ENCODE measurements around the gene MAGEB2.
A peak's percentile ranks its signal among the peaks of the same experiment; 100 is the strongest.
"Not testable (repeated sequence)": the region's sequence is repeated elsewhere in the genome, so short reads cannot be mapped to it uniquely, and the experiment has no call there.

The MAGEB2 gene, protein sequence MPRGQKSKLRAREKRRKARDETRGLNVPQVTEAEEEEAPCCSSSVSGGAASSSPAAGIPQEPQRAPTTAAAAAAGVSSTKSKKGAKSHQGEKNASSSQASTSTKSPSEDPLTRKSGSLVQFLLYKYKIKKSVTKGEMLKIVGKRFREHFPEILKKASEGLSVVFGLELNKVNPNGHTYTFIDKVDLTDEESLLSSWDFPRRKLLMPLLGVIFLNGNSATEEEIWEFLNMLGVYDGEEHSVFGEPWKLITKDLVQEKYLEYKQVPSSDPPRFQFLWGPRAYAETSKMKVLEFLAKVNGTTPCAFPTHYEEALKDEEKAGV

DNA sequence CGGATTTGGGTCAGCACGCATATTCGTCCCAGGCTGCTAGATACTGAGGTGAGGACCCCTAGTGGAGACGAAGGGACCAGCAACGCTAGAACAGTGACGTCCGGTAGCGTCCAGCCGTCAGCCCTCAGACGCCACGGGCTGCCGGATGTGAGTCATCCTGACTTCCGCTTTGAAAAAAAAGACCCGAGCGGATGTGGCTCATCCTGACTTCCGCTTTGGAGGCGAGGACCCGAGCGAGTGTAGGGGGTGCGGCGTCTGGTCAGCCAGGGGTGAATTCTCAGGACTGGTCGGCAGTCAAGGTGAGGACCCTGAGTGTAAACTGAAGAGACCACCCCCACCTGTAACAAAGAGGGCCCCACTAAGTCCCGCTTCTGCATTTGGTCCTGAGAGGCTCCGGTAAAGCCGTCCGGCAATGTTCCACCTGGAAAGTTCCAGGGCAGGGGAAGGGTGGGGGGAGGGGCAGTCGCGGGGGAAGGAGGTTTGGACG, at the start of gene MAGEB2:
TSS of gene MAGEB2 (plus strand) at position 207 of the 487 bp plus-strand sequence. CDS start 3,018 bp downstream, outside the sequence.
- DNase-seq (ENCODE audit: low read depth), result no peak

DNA sequence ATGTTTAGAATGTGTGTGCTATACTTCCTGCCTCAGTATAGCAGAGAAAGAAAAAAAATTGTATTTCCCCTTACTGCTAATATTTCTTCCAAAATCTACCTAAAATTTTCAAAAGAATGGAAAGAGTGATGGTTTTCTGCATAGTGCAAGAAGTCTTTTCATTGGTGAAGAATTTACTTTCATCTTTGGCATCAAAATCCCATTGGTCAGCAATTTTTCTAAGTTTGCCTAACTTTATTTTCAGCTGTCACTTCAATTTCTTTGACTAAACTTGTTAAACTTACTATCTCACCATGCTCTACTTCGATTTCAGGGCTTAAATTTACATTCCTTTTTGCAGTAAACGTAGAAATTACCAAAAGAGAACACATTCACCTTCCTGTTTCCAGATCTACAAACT, 44.5 kb upstream of the MAGEB2 start:
- DNase-seq (ENCODE audit: low read depth), result no peak

DNA sequence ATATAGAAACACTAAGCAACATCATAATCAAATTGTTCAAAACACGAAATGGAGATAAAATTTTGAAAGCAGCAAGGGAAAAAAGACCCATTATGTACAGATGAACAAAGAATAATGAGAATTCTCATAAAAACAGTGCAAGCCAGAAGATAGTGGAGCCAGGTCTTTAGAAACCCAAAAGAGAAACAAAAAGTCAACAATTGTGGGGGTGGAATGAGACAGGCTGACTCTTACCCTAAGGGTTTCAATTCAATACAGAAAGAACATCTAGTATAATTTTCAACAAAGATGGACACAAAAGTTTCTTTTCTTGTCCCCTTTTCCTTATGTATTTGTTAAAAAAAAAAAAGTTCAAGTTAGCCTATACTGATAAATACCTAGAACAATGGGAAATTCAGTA, 34.0 kb upstream of the MAGEB2 start:
- no peak for DNase-seq (ENCODE audit: low read depth)

DNA sequence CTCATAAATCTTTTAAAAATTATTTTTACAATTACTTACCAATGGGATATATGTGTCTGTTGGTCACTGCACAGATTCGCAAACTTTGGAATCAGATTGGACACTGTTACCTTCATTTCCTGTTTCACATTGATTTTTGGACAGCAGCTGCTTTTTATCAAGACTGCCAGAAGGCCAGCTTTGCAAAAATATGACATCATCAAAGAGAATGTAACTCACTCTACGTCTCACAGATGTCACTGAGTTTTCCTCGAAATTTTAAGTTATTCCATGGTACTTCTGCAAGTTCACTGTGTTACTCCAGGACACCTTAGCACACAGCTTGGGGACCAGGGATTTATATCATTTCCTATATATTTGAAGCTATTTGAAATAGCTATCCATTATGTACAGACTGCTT, 31.8 kb upstream of the MAGEB2 start:
- peak; percentile 1 for DNase-seq (ENCODE audit: low read depth)

DNA sequence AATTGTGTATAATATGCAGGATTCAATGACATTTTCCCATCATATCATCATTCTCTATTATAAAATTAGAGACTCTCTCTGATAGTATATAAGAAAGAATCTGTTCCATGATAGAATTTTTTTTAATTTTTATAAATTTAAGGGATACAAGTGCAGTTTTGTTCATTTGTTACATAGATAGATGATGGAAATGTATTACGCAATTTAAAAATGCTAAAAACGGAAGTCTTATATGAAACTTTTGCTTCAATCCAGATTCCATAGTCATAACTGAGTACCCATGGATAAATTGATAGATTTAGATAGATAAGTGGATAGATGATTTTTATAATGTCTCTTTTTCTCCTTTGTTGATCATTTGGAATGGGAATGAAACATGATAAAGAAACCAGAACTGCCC, 24.9 kb upstream of the MAGEB2 start:
- no peak for DNase-seq (ENCODE audit: low read depth)

DNA sequence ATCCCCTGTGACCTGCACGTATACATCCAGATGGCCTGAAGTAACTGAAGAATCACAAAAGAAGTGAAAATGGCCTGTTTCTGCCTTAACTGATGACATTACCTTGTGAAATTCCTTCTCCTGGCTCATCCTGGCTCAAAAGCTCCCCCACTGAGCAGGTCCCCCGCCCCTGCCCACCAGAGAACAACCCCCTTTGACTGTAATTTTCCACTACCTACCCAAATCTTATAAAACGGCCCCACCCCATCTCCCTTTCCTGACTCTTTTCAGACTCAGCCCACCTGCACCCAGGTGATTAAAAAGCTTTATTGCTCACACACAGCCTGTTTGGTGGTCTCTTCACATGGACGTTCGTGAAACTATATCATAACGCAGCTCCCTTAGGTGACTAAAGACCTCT, 21.5 kb upstream of the MAGEB2 start:
- DNase-seq (ENCODE audit: low read depth), result not testable (repeated sequence)

DNA sequence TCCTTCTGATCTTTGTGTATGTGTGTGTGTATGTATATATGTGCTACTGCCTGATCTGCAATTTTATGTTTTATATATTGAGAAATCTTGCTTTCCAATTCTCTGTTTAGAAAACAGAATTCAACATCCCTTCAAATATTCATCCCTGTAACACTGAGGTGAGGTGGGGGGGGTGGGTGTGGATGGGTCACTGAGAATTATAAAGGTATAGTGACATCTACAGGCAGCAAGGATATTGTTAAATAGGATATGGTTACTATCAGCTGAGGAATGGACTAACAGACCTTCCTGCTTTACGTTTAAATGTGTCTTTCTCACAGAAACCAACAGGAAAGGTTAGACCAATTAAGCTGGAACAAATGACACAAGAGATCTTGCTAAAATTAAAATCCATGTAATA, 19.0 kb upstream of the MAGEB2 start:
- peak; percentile 10 for DNase-seq (ENCODE audit: low read depth)

DNA sequence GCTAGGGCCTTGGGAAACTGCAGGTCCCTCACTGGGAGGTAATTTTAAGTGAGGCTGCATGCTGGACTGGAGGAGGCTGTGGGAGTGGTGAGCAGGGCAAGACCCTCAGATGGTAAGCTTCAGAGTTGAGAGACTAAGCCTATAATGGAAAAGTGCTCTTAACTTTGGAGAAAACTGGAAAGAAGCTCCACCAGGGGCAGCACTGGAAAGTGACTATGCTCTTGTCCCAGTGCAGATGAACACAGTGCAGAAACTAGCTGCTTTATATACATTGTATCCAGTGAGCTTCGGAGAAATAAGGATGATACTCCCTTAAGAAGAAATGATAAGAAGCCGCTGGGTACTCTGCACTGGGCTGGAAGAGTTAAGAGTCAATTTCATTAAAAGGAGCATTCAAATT, 3.2 kb upstream of the MAGEB2 start:
- no peak for DNase-seq (ENCODE audit: low read depth)

DNA sequence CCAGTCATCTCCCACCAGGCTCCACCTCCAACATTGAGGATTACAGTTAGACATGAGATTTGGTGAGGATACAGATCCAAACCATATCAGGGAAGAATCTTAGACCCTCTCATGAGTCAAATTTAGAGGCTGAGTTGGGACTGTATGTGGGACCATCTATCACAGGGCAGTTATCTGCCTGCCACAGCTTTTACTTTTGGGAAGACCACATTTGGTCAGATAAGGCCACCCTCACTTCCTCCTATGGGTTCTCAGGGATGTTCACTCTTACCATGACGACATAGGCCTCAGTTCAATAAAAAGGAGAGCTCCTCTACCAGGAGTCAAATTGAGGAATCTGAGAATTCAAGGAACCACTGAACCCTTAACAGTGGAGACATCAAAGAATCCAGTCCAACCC, 2.1 kb downstream of the MAGEB2 start:
- DNase-seq (ENCODE audit: low read depth), result no peak

DNA sequence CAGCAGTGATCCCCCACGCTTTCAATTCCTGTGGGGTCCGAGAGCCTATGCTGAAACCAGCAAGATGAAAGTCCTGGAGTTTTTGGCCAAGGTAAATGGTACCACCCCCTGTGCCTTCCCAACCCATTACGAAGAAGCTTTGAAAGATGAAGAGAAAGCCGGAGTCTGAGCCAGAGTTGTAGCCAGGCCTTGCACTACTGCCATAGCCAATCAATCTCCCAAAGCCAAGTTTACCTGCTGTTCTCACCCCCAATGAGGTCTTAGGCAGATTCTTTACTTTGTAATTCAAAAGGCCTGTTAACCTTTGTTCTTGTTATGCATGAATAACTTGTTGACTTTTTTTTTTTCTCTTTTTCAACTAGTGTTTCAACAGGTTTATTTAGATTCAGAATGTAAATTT, 4.0 kb downstream of the MAGEB2 start:
- DNase-seq (ENCODE audit: low read depth), result no peak

DNA sequence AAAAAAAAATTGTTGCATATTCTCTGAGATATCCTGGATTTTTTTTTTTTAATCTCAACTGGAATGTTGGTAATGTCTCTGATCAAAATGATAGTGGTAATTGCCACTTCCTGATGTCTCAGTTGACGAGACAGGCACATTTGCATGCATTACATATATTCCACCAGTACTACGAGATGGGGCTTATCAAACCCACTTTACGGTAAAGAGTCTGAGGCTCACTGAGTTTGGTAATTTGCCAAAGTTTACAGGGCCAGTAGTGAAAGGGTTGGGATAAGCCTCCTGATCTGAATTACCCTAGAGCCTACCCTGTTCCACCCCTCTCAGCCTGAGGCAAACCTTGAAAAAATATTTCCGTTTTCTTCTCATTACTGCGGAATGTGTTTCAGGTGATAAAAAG, 5.3 kb downstream of the MAGEB2 start:
- no peak for DNase-seq (ENCODE audit: low read depth)

DNA sequence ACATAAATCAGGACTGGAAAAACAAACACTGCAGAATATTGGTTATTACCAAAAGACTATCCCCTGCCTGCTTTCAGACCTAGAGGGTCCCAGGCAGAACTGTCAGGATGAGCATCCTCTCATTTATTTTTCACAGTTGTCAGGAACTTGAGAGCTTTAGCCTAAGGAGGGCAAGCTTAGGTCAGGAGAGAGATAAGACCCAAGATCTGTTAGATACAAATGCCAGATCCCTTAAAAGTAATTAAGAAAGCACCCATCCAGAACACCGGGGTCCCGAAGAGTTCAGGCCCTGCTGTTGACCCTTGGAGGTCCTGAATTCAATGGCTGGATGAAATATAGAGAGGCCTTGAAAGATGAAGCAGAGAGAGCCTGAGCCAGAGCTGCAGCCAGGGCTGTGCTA, 9.2 kb downstream of the MAGEB2 start:
- DNase-seq (ENCODE audit: low read depth), result no peak

DNA sequence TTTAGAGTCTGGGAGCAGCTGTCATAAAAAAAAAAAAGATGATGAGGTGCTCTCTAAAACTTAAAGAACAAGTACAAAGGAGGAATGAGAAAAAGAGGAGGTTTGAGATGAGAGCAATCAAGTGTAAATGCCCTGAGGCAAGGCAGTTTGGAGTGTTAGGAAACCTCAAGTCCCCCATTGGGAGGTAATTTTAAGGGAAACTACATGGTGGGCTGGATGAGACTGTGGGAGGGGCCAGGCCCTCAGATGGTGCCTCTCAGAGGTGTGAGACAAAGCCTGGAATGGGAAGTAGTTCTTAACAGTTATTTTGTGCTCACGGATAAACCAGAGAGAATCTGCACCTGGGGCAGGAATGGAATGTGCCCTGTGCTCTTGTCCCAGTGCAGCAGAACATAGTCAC, 13.2 kb downstream of the MAGEB2 start:
- DNase-seq (ENCODE audit: low read depth), result no peak

DNA sequence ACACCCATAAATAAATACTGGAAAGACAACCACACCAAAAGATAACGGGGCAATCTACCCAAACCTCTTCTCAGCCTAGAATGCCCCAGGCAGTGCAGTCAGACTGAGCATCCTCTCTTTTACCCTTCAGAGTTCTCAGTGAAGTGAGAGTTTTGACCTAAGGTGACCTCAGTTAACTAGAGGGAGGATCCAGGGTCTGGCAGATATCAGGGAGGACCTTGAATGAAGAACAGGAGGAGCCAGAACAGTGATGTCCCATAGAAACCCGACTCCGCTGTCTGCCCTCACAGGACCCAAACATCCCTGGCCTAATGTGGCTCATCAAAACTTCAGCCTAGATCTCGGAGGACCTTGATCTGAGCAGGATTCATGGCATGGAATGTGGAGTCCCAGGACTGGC, 15.0 kb downstream of the MAGEB2 start, which contains the start of gene MAGEB3:
TSS of gene MAGEB3 (plus strand) at position 263 of the 400 bp plus-strand sequence. CDS start 5,268 bp downstream, outside the sequence.
- no peak for DNase-seq (ENCODE audit: low read depth)

DNA sequence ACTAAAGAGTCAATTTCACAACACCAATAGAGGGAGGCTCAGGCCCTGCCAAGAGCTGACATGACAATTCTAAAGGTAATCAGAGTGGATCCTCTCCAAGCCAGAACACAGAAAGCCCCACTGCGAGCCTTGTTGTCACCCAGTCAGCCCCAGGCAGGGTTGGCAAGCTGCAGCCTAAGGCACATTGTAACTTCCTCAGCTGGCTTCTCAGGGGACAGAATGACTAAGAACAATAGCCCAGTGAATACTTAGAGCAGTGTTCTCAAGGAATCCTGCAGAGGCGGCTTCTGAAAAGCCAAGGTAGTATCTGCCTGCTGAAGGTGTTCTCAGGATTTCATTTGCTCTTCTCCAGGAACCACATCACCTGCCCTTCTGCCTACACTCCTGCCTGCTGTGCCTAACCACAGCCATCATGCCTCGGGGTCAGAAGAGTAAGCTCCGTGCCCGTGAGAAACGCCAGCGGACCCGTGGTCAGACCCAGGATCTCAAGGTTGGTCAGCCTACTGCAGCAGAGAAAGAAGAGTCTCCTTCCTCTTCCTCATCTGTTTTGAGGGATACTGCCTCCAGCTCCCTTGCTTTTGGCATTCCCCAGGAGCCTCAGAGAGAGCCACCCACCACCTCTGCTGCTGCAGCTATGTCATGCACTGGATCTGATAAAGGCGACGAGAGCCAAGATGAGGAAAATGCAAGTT, 26.5 kb downstream of the MAGEB2 start, which contains the start of gene MAGEB4:
TSS of gene MAGEB4 (plus strand) at position 277 of the 692 bp plus-strand sequence. CDS start at position 413, 136 bp downstream.
- DNase-seq (ENCODE audit: low read depth), result no peak

DNA sequence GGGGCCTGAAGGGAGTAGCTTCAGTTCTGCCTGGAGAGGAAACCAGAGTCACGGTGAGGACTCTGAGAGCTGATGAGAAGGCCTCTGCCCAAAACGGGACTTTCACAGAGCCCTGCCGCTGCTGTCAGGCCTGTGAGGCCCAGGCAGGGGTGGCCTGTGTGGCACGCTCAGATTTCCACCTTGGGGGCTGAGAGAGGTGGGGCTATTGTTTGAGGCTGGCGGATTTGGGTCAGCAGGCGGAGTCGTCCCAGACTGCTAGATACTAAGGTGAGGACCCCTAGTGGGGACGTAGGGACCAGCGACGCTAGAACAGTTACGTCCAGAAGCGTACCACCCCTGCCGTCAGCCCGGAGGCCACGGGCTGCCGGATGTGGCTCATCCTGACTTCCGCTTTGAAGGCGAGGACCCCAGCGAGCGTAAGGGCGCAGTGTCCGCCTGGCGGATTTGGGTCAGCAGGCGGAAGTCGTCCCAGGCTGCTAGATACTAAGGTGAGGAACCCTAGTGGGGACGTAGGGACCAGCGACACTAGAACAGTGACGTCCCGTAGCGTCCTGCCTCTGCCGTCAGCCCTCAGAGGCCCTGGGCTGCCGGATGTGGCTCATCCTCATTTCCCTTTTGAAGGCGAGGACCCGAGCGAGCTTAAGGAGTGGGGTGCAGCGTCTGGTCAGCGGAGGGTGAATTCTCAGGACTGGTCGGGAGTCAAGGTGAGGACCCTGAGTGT, 31.6 kb downstream of the MAGEB2 start, which contains the start of gene MAGEB1:
TSS of gene MAGEB1 (plus strand) at position 378 of the 721 bp plus-strand sequence. CDS start 3,348 bp downstream, outside the sequence.
- no peak for DNase-seq (ENCODE audit: low read depth)

DNA sequence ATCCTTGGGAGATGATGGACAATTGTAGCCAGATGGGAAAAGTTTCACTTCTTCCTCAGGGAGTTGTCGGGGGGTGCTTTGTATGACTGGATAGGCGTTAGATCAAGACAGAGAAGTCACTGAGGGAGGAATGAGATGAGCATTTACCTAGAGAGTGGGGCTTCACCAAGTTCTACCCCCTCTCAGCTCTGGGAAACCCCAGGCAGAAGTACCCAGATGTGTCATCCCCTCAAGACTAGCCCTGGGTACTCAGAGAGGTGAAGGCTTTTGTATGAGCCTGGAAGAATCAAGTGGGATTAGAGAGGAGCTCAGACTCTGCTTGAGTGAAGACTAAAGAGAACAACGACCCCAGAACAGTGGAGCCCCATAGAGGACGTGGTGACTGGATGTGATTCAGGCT, 33.5 kb downstream of the MAGEB2 start:
- DNase-seq (ENCODE audit: low read depth), result no peak

DNA sequence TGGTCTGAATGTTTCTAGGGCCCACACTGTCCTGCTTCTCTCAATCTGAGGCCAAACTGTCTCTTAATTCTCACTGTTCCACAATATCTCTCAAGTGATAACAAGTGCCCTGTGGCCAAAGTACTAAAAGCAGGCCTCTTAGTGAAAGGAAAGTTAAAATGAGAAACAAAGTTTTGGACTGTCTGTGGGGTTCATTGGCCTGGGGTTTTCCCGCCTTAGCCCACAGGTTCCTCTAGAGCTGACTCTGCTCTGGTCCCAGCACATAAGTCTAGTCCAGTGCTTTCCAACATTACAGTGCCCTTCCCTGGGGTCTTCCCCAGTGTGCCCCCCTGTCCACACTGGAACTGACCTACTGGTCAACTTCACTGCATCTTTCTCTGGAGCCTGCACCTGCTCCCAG, 37.9 kb downstream of the MAGEB2 start:
- DNase-seq (ENCODE audit: low read depth), result no peak

DNA sequence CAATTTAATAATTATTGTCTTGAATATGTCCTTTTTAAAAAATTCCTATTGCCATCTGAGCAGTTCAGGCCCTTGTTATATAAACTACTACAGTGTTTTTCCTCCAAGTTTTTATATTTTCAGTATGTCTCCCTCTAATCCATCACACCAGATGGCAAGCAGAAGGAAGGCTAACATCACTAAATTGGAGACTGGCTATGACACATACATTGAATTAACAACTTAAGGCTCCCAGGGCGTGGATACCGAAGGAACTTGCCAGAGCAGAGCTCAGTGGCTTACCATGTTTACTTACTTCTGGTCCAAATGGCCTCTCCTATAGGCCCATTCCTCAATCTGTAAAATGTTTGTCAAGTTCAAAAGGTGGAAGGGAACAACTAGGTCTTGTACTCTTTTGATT, 44.6 kb downstream of the MAGEB2 start:
- DNase-seq (ENCODE audit: low read depth), result no peak

DNA sequence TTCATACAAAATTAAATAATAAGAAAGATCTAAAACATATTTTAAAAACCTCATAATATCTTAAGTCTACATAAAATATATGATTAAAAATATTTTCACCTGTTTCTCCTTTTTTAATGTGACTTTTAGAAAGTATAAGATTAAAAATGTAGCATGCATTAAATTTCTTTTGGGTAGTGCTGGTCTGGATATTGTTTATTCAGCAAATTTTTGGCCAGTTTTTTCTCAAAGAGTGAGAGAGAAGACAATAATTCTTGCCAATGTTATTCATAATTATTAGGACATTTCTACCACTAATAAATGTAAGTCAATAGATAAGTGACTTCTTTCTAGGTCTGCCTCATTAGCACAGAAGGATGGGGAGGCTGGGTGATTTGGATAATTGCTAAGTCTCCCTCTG, 45.6 kb downstream of the MAGEB2 start:
- no peak for DNase-seq (ENCODE audit: low read depth)

DNA sequence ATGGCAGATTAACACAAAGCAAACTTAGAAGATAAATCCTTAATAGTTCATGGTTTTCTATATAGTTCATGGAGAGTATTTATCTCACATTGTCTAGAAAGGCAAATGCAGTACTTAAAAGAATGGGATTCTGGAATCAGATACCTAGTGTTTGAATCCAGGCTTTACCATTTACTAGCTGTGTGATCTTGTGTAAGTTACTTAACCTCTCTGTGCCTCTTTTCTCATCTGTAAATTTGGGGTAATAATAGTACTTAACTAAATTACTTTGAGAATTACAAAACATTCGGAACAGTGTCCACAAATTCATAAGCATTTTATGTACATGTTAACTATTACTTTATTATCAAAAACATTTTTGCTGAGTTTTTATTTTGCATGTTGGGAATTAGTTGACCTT, 47.4 kb downstream of the MAGEB2 start:
- no peak for DNase-seq (ENCODE audit: low read depth)

All from iris pigment epithelial cell (primary cell).